Testis (tissue), 2 donors: ENCODE measurements around the gene GUCA1A.

Source experiments
- POLR2A ChIP-seq: fragments of 450-650 bp; IDR thresholded peaks from one replicate; pipeline ENCODE4 v1.6.1; 2017; ENCODE audit warnings: antibody characterized with exemption, mild to moderate bottlenecking, moderate library complexity
- TF ChIP-seq, protein P1 (sequence below), 3 experiments: fragments of 450-650 bp in 2 of 3; fragments of 200-600 bp in 1 of 3; sonication (generic) in 1 of 3; IDR thresholded peaks; one replicate each; pipeline ENCODE4 v1.5.1; 2016 to 2019; ENCODE audit warnings: antibody characterized with exemption in 3 of 3, mild to moderate bottlenecking in 2 of 3, moderate library complexity in 1 of 3

DNA sequence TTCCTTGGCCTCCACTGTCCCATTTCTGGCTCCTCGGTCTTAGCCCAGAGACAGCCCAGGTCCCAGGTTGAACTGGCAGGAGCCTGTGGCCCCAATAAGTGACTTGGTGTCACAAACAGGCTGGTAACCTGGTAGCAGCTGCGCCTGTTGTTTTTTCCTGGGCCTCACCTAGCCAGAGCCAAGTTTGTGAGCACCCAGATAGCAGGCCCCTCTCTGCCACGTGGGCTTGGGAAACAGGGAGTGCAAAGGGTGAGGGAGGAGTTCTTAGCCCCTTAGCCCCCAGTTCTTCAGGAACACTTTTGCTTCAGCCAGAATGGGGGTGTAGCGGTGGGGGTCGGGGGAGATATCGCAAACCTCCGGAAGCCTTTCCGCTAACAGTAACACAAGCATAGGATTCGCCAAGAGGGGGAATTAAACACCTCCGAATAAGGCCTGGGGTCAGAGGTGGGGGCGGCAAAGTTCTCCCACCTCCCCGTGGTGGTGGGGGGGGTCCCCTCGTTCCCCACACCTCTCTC is 31.5 kb upstream of the GUCA1A start:
- TF ChIP-seq, protein P1, sequence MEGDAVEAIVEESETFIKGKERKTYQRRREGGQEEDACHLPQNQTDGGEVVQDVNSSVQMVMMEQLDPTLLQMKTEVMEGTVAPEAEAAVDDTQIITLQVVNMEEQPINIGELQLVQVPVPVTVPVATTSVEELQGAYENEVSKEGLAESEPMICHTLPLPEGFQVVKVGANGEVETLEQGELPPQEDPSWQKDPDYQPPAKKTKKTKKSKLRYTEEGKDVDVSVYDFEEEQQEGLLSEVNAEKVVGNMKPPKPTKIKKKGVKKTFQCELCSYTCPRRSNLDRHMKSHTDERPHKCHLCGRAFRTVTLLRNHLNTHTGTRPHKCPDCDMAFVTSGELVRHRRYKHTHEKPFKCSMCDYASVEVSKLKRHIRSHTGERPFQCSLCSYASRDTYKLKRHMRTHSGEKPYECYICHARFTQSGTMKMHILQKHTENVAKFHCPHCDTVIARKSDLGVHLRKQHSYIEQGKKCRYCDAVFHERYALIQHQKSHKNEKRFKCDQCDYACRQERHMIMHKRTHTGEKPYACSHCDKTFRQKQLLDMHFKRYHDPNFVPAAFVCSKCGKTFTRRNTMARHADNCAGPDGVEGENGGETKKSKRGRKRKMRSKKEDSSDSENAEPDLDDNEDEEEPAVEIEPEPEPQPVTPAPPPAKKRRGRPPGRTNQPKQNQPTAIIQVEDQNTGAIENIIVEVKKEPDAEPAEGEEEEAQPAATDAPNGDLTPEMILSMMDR (IDR thresholded peaks at IDR 0.05): no peak
- TF ChIP-seq POLR2A: no peak
